Measurements from ENCODE around the gene CLEC16A. TPM values are rescaled to one million over a fixed set of nuclear protein-coding genes. Genes with fewer than 3 reads are reported as not detected.

Gene CLEC16A
- total and polyA plus RNA-seq, 2 experiments from 2014 or later: 9.9 to 24.1 TPM

DNA sequence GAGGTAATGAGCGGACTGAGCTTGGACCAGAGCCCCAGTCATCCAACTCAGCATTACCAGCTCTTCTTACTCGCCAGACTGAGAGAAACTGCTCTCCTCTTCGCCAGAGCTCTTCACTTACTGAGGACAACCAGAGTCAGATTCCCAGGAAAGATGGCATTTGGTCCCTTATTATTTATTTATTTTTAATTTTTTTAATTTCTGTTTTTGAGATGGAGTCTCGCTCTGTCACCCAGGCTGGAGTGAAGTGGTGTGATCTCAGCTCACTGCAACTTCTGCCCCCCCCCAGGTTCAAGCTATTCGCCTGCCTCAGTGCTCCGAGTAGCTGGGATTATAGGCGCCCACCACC is 25.4 kb upstream of the CLEC16A start:
- Histone ChIP-seq H2AFZ (no peak overlapping the region), H3K4me3 (no peak overlapping the region), H3K4me2 (no peak overlapping the region), H3K27ac (ENCODE audit: low read depth) (no peak overlapping the region), H4K20me1 (replicated peaks; ENCODE audit: insufficient read depth) (no peaks in the 10 kb centered on the region), H3K27me3 (ENCODE audit: insufficient read depth) (no peaks in the 10 kb centered on the region), H3K79me2 (replicated peaks; ENCODE audit: insufficient read depth) (no peaks in the 10 kb centered on the region), H3K9me2 (ENCODE audit: insufficient read depth) (no peaks in the 10 kb centered on the region), H3K36me3 (ENCODE audit: insufficient read depth) (no peaks in the 10 kb centered on the region), H3K4me1 (ENCODE audit: insufficient read depth) (no peaks in the 10 kb centered on the region; the same call in 1 of the 2 replicates), H3F3A (replicated peaks; ENCODE audit: low read depth) (no peaks in the 10 kb centered on the region)
- Mint-ChIP-seq H3K27ac (no peak overlapping the region), H3K4me1 (peaks cover 2% of the 10 kb centered on the region; the same call in 1 of the 3 replicates), H3K9me3 (no peaks in the 10 kb centered on the region), H3K36me3 (ENCODE audit: low read depth) (no peaks in the 10 kb centered on the region), H3K4me3 (no peak overlapping the region), H3K27me3 (ENCODE audit: insufficient read depth, low read depth, poor library complexity) (peaks cover 2% of the 10 kb centered on the region)
- no peak for DNase-seq (ENCODE audit: low spot score)
- no peak for ATAC-seq
- no peak for TF ChIP-seq EZH2 (IDR thresholded peaks at IDR 0.05; ENCODE audit: low read depth, unreplicated experiment)
- TF ChIP-seq, protein P1, sequence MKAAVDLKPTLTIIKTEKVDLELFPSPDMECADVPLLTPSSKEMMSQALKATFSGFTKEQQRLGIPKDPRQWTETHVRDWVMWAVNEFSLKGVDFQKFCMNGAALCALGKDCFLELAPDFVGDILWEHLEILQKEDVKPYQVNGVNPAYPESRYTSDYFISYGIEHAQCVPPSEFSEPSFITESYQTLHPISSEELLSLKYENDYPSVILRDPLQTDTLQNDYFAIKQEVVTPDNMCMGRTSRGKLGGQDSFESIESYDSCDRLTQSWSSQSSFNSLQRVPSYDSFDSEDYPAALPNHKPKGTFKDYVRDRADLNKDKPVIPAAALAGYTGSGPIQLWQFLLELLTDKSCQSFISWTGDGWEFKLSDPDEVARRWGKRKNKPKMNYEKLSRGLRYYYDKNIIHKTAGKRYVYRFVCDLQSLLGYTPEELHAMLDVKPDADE (IDR thresholded peaks at IDR 0.05): no peak
- TF ChIP-seq ZNF331 (CRISPR knock-in tag; IDR thresholded peaks at IDR 0.05; ENCODE audit: low read depth): no peak
- TF ChIP-seq JUNB (IDR thresholded peaks at IDR 0.05; ENCODE audit: unreplicated experiment): no peak
- no peak for TF ChIP-seq POLR2AphosphoS5 (IDR thresholded peaks at IDR 0.05; ENCODE audit: low read depth)

DNA sequence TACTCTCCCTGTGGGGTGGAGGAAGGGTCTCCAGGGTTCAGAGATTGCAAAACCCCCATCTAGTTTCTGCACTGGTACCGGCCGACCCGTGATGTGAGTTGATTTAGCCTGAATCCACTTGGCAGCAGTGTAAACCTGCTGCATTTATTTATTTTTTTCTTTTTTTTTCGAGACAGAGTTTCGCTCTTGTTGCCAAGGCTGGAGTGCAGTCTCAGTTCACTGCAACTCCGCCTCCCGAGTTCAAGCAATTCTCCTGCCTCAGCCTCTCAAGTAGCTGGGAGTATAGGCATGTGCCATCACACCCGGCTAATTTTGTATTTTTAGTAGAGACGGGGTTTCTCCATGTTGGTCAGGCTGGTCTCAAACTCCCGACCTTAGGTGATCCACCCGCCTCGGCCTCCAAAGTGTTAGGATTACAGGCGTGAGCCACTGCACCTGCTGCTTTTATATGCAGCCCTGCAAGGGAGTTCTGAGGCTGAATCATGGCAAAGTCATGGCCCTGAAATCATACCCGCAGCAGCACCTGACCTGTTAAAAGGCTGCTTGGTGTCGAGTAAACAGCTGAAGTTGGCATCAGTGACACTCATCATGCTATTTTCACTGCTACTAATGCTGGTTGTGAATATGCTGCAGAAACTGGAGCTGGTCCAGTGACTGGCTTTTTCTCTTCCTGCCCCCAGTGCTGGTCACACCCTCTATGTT is 23.5 kb upstream of the CLEC16A start:
- H3K9me3 Mint-ChIP-seq: no peaks in the 10 kb centered on the region
- ATAC-seq: no peak
- Histone ChIP-seq H3K4me3 (no peak overlapping the region), H3K9me2 (ENCODE audit: insufficient read depth) (no peaks in the 10 kb centered on the region), H4K20me1 (replicated peaks; ENCODE audit: insufficient read depth) (no peaks in the 10 kb centered on the region), H3K27me3 (ENCODE audit: insufficient read depth) (no peaks in the 10 kb centered on the region), H3K36me3 (ENCODE audit: insufficient read depth) (no peaks in the 10 kb centered on the region), H3K79me2 (replicated peaks; ENCODE audit: insufficient read depth) (no peaks in the 10 kb centered on the region), H3K4me1 (ENCODE audit: insufficient read depth) (no peaks in the 10 kb centered on the region; the same call in 1 of the 2 replicates), H2AFZ (no peak overlapping the region), H3K4me2 (no peak overlapping the region), H3K27ac (ENCODE audit: low read depth) (no peak overlapping the region), H3F3A (replicated peaks; ENCODE audit: low read depth) (no peaks in the 10 kb centered on the region)
- peaks cover 2% of the 10 kb centered on the region; the same call in 1 of the 3 replicates for H3K4me1 Mint-ChIP-seq
- no peak overlapping the region for H3K27ac Mint-ChIP-seq
- 0 out of 3 replicates have a peak, but pooled peaks cover 3% of the 10 kb centered on the region for H3K36me3 Mint-ChIP-seq (ENCODE audit: low read depth)
- TF ChIP-seq STAT1 (IDR thresholded peaks at IDR 0.05; ENCODE audit: unreplicated experiment): no peak
- TF ChIP-seq EZH2 (IDR thresholded peaks at IDR 0.05; ENCODE audit: low read depth, unreplicated experiment): no peak
- TF ChIP-seq NANOG (IDR thresholded peaks at IDR 0.05; ENCODE audit: borderline replicate concordance): no peak
- TF ChIP-seq EZH2phosphoT487 (IDR thresholded peaks at IDR 0.05; ENCODE audit: unreplicated experiment): no peak
- no peak overlapping the region for H3K4me3 Mint-ChIP-seq
- peaks cover 7% of the 10 kb centered on the region for H3K27me3 Mint-ChIP-seq (ENCODE audit: insufficient read depth, low read depth, poor library complexity)
- no peak for DNase-seq (ENCODE audit: low spot score)

All from GM23338 (cell line).